H54 (cell line): Measurements from ENCODE around the gene RNF135.

Experiments
- DNase-seq: peaks from one replicate; pipeline ENCODE4 v3.0.0; 2011; ENCODE audit warnings: low spot score, mixed read lengths; ENCODE audit not compliant: insufficient read length
- FAIRE-seq: peaks from 3 replicates; lab custom pipeline; 2011; peaks lifted over from hg19 to GRCh38; lab: Jason Lieb, UNC
- POLR2A ChIP-seq: IDR thresholded peaks from 2 replicates; pipeline ENCODE4 v1.6.1; 2011; ENCODE audit warnings: low read depth, mild to moderate bottlenecking, low read length

Gene RNF135

GRCh38 chr17:31048142-31048541 lies 77.3 kb downstream of the RNF135 start:
- no peak for DNase-seq
- FAIRE-seq = no peak
- no peak for TF ChIP-seq POLR2A

- TF ChIP-seq POLR2A = no peak
- no peak for DNase-seq
These were observed 77.9 kb downstream of the RNF135 start for GRCh38 chr17:31048780-31049179.

More at GRCh38 chr17:31048780-31049179, 77.9 kb downstream of the RNF135 start:
- no peak for FAIRE-seq
